KMS-11 (cell line): ENCODE data around the gene ADCY7.

ENCODE experiments used
- H2AFZ ChIP-seq: fragments of 200-600 bp; sonication (generic); 2 replicates; pipeline ENCODE4 v1.6.1; 2016; ENCODE audit warnings: antibody characterized with exemption, mixed run types, low read depth
- H3K27ac ChIP-seq: fragments of 200-600 bp; sonication (generic); 2 replicates; pipeline ENCODE4 v1.6.1; 2016; ENCODE audit warnings: mild to moderate bottlenecking, mixed run types
- H3K27me3 ChIP-seq: fragments of 200-600 bp; sonication (generic); 2 replicates; pipeline ENCODE4 v1.6.1; 2017; ENCODE audit warnings: mild to moderate bottlenecking, low read depth, mixed run types, moderate library complexity; ENCODE audit not compliant: insufficient read depth
- H3K36me3 ChIP-seq: fragments of 200-600 bp; sonication (generic); 2 replicates; pipeline ENCODE4 v1.6.1; 2017; ENCODE audit warnings: mild to moderate bottlenecking, mixed run types; ENCODE audit not compliant: insufficient read depth
- H3K4me1 ChIP-seq: fragments of 200-600 bp; sonication (generic); 2 replicates; pipeline ENCODE4 v1.6.1; 2016; ENCODE audit warnings: mild to moderate bottlenecking, low read depth, mixed run types; ENCODE audit not compliant: poor library complexity, severe bottlenecking
- H3K4me2 ChIP-seq: fragments of 200-600 bp; sonication (generic); 2 replicates; pipeline ENCODE4 v1.7.0; 2016; ENCODE audit warnings: mild to moderate bottlenecking, mixed run types
- H3K4me3 ChIP-seq: fragments of 200-600 bp; sonication (generic); IDR thresholded peaks from 2 replicates; pipeline ENCODE4 v1.6.1; 2017; ENCODE audit warnings: low read depth, low read length, mixed read lengths; ENCODE audit not compliant: insufficient read depth
- H3K79me2 ChIP-seq: fragments of 200-600 bp; sonication (generic); 2 replicates; pipeline ENCODE4 v1.6.1; 2016; ENCODE audit warnings: low read depth, mixed run types; ENCODE audit not compliant: insufficient read depth
- H3K9ac ChIP-seq: fragments of 200-600 bp; sonication (generic); 2 replicates; pipeline ENCODE4 v1.6.1; 2016; ENCODE audit warnings: mild to moderate bottlenecking, mixed run types
- H4K20me1 ChIP-seq: fragments of 200-600 bp; sonication (generic); 2 replicates; pipeline ENCODE4 v1.6.1; 2016; ENCODE audit warnings: mild to moderate bottlenecking, mixed run types; ENCODE audit not compliant: insufficient read depth
- TF ChIP-seq, protein P1 (sequence below): fragments of 200-600 bp; sonication (generic); conservative IDR thresholded peaks from 2 replicates; pipeline ENCODE4 v1.6.1; 2017; ENCODE audit warnings: low read depth, mild to moderate bottlenecking, antibody characterized with exemption, low read length, moderate library complexity, mixed read lengths

Gene ADCY7

DNA sequence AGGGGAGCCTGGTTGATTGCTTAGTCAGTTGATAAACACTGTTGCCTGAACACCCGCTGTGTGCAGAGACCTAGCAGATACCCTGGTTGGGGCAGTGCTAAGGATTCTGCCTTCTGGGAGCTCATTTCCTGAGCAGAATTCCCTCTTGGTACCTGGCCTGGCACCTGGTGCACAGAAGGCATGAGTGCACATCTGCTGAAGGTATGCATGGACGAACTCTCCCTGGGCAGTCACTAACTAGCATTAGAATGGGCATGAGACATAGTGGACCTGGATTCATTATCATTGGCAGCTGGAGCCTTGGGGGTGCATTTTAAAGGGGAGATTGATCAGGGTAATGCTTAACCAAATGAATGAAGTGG lies 13.1 kb downstream of the ADCY7 start:
- no peak overlapping the region for H3K4me2 ChIP-seq
- H3K4me3 ChIP-seq = no peak overlapping the region
- H3K27ac ChIP-seq = no peak overlapping the region
- no peak overlapping the region for H2AFZ ChIP-seq
- H3K4me1 ChIP-seq = peaks cover 64% of the 10 kb centered on the region
- no peak overlapping the region for H3K9ac ChIP-seq
- H3K79me2 ChIP-seq = peaks cover 33% of the 10 kb centered on the region
- TF ChIP-seq, protein P1, sequence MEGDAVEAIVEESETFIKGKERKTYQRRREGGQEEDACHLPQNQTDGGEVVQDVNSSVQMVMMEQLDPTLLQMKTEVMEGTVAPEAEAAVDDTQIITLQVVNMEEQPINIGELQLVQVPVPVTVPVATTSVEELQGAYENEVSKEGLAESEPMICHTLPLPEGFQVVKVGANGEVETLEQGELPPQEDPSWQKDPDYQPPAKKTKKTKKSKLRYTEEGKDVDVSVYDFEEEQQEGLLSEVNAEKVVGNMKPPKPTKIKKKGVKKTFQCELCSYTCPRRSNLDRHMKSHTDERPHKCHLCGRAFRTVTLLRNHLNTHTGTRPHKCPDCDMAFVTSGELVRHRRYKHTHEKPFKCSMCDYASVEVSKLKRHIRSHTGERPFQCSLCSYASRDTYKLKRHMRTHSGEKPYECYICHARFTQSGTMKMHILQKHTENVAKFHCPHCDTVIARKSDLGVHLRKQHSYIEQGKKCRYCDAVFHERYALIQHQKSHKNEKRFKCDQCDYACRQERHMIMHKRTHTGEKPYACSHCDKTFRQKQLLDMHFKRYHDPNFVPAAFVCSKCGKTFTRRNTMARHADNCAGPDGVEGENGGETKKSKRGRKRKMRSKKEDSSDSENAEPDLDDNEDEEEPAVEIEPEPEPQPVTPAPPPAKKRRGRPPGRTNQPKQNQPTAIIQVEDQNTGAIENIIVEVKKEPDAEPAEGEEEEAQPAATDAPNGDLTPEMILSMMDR = no peak
- no peaks in the 10 kb centered on the region for H3K36me3 ChIP-seq
- no peaks in the 10 kb centered on the region for H3K27me3 ChIP-seq
- H4K20me1 ChIP-seq = no peaks in the 10 kb centered on the region

DNA sequence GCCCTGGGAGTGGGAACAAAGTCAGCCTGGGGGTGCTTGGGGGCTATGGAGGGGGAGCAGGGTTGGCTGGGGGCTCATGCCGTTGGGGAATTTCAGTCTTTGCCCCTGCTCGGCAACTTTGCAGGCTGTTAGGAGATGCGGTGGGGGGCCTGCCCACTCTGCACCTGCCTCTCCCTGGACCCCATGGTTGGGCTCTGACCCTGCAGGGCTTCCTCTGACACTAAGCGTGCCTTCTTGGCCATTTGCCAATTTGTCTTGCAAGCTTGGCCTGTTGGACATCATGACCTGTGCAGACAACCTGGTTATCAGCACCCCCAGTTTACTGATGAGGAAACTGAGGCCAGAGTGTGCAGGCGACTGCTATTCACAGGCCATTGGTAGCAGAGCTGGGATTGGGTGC lies 14.6 kb downstream of the ADCY7 start:
- Histone ChIP-seq H3K79me2 (peaks cover 30% of the 10 kb centered on the region), H3K9ac (no peak overlapping the region), H3K27me3 (no peaks in the 10 kb centered on the region), H3K4me1 (peaks cover 52% of the 10 kb centered on the region), H3K4me2 (peak overlapping the region; percentile 70; the same call in 1 of the 2 replicates), H4K20me1 (no peaks in the 10 kb centered on the region), H2AFZ (no peak overlapping the region), H3K27ac (no peak overlapping the region), H3K4me3 (no peak overlapping the region), H3K36me3 (no peaks in the 10 kb centered on the region)
- TF ChIP-seq, protein P1 = no peak

DNA sequence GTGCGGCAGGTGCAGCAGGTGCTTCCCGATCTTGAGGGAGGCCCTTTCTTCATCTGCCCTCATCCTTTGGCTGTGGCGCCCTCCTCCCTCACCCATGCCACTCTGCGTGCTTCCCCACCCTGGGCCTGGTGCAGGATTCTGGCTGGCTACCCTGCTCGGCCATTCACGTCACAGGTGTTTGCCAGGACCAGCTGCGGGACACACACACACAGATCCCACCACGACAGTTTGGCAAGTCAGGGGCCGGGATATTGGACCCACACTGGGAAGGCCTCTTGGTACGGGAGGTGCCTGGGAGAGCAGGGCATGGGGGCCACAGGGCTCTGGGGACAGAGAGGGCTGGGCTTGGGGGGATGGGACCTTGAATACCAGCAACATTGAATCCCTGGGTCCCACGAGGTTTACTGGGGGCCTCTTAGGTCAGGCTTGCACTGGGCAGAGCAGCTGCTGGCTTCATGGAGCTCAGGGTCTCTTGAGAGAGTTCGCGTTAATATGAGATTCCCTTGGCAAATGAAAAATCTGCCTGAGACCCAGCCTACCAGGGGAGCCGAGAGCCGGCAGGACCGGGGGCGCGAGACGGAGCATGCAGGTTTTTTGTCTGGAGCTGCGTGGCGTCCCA lies 15.1 kb downstream of the ADCY7 start:
- Histone ChIP-seq H3K36me3 (no peaks in the 10 kb centered on the region), H3K4me1 (peaks cover 49% of the 10 kb centered on the region), H3K4me2 (peak overlapping the region; percentile 70), H3K79me2 (peaks cover 30% of the 10 kb centered on the region), H3K9ac (peak overlapping the region; percentile 37; the same call in 1 of the 2 replicates), H3K27ac (peak overlapping the region; percentile 68), H3K4me3 (no peak overlapping the region), H4K20me1 (no peaks in the 10 kb centered on the region), H2AFZ (peak overlapping the region; percentile 47; the same call in 1 of the 2 replicates), H3K27me3 (no peaks in the 10 kb centered on the region)
- TF ChIP-seq, protein P1 = no peak

DNA sequence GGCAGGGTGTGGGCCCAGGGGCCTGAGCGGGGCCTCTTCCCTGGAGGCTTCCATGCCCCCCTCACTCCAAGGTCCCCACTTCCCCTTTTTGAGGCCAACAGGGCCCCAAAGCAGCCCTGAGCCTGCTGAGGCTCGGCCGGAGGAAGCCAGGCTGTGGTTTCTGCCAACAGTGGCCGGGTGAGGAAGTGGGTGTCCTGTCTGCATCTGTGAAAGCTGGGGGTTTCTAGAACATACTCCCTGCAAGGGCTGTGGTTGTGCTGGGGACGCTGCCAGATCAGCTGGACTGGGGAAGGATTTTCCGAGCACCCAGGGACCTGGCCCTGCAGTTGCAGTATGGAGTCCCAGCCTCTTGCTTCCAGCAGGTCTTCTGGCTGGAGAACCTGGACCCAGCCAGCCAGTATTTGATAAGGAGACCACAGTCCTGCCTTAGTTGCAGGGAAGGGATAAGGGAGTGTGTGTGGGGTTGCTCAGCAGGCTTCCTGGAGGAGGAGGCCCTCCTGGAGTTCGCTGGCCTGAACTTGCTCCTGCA lies 15.7 kb downstream of the ADCY7 start:
- H3K79me2 ChIP-seq = peaks cover 27% of the 10 kb centered on the region; the same call in 1 of the 2 replicates
- H3K27ac ChIP-seq = peak overlapping the region; percentile 68
- H3K4me1 ChIP-seq = peaks cover 43% of the 10 kb centered on the region

More for the DNA sequence above, 15.7 kb downstream of the ADCY7 start:
- H4K20me1 ChIP-seq = no peaks in the 10 kb centered on the region
- H3K4me3 ChIP-seq = no peak overlapping the region
- TF ChIP-seq, protein P1 = no peak
- H3K27me3 ChIP-seq = no peaks in the 10 kb centered on the region
- H3K4me2 ChIP-seq = peak overlapping the region; percentile 70
- peak overlapping the region; percentile 37; the same call in 1 of the 2 replicates for H3K9ac ChIP-seq
- H3K36me3 ChIP-seq = no peaks in the 10 kb centered on the region
- H2AFZ ChIP-seq = peak overlapping the region; percentile 47; the same call in 1 of the 2 replicates
